Thoracic aorta (tissue), 2 donors: ENCODE results near the gene NGF. TPM values are rescaled to one million over a fixed set of nuclear protein-coding genes. Genes with fewer than 3 reads are reported as not detected.

Experiments
- ATAC-seq: fragments of 150-250 bp; one replicate; pipeline ENCODE4 v1.8.0; 2017; ENCODE audit warnings: low read depth; ENCODE audit not compliant: insufficient number of reproducible peaks, low FRiP score
- DNase-seq: peaks from one replicate; pipeline ENCODE4 v3.0.0-alpha.2; 2020; ENCODE audit warnings: low spot score
- H3K27ac ChIP-seq, 2 donors: fragments of 200-600 bp; sonication (generic); 1 replicate in 1 of 2; 2 replicates in 1 of 2; pipeline ENCODE4 v1.5.1; 2016; ENCODE audit warnings: mild to moderate bottlenecking in 2 of 2, moderate library complexity in 2 of 2
- H3K27me3 ChIP-seq: fragments of 200-600 bp; sonication (generic); replicated peaks from 2 replicates; pipeline ENCODE4 v1.6.0; 2016; ENCODE audit warnings: mild to moderate bottlenecking; ENCODE audit not compliant: insufficient read depth
- H3K36me3 ChIP-seq: fragments of 200-600 bp; sonication (generic); one replicate; pipeline ENCODE4 v1.5.1; 2016
- H3K4me1 ChIP-seq, 2 donors: fragments of 200-600 bp; sonication (generic); 1 replicate in 1 of 2; 2 replicates in 1 of 2; pipeline versions ENCODE4 v1.5.1 to v1.6.0; 2016; ENCODE audit warnings: low read depth in 2 of 2, mild to moderate bottlenecking in 1 of 2; ENCODE audit not compliant: control insufficient read depth in 1 of 2
- H3K4me3 ChIP-seq: fragments of 200-600 bp; sonication (generic); 2 replicates; pipeline ENCODE4 v1.5.1; 2016; ENCODE audit warnings: mild to moderate bottlenecking
- H3K9me3 ChIP-seq: fragments of 200-600 bp; sonication (generic); 2 replicates; pipeline ENCODE4 v1.5.1; 2016
- total RNA-seq, 2 donors: library from RNA; depleted of rRNA; stranded (reverse); fragments of >200 nt; gene quantifications; one replicate each; pipeline versions ENCODE4 v1.1.0 to v1.2.3, GENCODE V29; 2016
- TF ChIP-seq, protein P1 (sequence below): fragments of 200-600 bp; sonication (generic); IDR thresholded peaks from one replicate; pipeline ENCODE4 v1.5.1; 2019; ENCODE audit warnings: antibody characterized with exemption

NGF gene
- total RNA-seq, 2 donors from 2014 or later: 21.8 to 25.7 TPM

DNA sequence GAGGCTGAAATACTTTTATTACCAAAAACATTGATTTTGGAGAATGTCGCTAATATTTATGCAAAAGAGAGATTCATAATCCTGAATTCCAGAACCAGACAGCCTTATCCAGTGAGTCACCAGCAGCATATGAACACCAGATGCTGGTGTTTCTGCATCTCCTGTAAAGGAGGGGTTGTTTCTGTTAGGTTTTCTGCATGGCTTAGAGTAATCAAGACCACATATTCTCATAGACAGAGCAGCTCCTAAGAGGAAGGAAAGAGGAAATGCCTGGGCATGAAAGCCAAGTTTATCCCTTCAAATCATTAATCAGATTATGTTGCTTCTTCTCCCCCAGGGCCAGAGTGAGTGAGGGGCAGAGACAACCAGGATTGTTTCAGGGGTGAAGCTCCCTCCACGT is 86.2 kb downstream of the NGF start:
- Histone ChIP-seq H3K4me1 (peaks cover 0 to 7% of the 10 kb centered on the region in 2 donors), H3K9me3 (no peaks in the 10 kb centered on the region), H3K27me3 (no peaks in the 10 kb centered on the region), H3K36me3 (no peaks in the 10 kb centered on the region), H3K4me3 (no peak overlapping the region), H3K27ac (no peak overlapping the region)
- TF ChIP-seq, protein P1, sequence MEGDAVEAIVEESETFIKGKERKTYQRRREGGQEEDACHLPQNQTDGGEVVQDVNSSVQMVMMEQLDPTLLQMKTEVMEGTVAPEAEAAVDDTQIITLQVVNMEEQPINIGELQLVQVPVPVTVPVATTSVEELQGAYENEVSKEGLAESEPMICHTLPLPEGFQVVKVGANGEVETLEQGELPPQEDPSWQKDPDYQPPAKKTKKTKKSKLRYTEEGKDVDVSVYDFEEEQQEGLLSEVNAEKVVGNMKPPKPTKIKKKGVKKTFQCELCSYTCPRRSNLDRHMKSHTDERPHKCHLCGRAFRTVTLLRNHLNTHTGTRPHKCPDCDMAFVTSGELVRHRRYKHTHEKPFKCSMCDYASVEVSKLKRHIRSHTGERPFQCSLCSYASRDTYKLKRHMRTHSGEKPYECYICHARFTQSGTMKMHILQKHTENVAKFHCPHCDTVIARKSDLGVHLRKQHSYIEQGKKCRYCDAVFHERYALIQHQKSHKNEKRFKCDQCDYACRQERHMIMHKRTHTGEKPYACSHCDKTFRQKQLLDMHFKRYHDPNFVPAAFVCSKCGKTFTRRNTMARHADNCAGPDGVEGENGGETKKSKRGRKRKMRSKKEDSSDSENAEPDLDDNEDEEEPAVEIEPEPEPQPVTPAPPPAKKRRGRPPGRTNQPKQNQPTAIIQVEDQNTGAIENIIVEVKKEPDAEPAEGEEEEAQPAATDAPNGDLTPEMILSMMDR: no peak
- ATAC-seq: no peak
- DNase-seq: no peak

DNA sequence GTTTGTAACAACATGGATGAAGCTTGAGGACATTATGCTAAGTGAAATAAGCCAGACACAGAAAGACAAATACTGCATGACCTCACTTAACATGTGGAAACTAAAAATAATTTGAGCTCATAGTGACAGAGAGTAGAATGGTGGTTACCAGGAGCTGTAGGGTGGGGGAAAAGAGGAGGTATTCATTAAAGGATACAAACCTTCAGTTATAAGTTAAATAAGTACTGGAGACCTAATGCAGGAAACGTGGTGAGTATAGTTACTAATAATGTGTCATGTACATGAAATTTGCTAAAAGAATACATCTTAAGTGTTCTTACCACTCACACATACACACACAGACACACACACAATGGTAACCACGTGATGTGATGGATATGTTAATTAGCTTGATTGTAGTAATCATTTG is 86.7 kb downstream of the NGF start:
- H3K4me3 ChIP-seq: no peak overlapping the region
- TF ChIP-seq, protein P1: no peak
- ATAC-seq: no peak
- H3K4me1 ChIP-seq: peaks cover 0 to 7% of the 10 kb centered on the region in 2 donors
- no peaks in the 10 kb centered on the region for H3K9me3 ChIP-seq
- no peaks in the 10 kb centered on the region for H3K27me3 ChIP-seq
- H3K27ac ChIP-seq: no peak overlapping the region
- H3K36me3 ChIP-seq: no peaks in the 10 kb centered on the region
- no peak for DNase-seq

DNA sequence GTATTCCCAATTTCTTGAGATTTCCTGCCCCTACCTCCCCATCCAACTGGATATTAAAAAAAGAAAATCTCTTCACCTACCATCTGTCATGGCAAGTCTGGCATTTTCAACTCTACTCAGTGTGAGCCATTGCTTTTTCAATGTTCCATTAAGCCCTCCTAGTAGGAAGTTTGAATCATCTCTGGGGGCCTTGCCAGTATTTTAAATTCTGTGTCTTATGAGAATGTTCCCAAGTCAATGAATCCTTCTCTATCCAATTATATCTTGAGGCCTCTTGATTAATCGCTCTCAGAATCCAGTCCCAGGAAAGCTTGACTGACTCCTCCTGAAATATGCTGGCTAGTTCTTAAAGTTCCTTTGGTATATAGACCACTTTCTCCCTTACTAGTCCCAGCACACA is 91.5 kb downstream of the NGF start:
- ATAC-seq (no peak), DNase-seq (no peak)
- H3K36me3 ChIP-seq: no peaks in the 10 kb centered on the region
- no peaks in the 10 kb centered on the region for H3K27me3 ChIP-seq
- TF ChIP-seq, protein P1: no peak
- H3K9me3 ChIP-seq: no peaks in the 10 kb centered on the region
- H3K27ac ChIP-seq: no peak overlapping the region
- H3K4me1 ChIP-seq: peaks cover 0 to 7% of the 10 kb centered on the region in 2 donors
- H3K4me3 ChIP-seq: no peak overlapping the region

DNA sequence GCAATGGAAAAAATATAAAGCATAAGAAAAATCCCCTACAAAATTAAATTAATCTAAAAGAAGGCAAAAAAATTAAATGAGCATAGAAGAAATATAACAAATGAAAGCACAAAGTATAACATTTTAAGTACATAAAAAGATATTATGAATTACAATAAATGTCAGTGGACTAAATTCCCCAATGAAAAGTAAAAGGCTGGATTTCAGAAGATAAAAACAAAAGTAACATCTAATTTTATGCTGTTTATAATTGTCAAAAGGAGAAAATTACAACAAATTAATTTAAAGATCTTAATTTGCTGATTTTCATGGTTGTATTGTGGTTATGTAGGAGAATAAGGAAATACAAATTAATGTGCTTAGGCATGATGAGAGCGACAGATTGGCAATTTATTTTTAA is 92.8 kb downstream of the NGF start:
- Histone ChIP-seq H3K27ac (no peak overlapping the region), H3K9me3 (no peaks in the 10 kb centered on the region), H3K27me3 (no peaks in the 10 kb centered on the region), H3K4me3 (no peak overlapping the region), H3K4me1 (no peaks in the 10 kb centered on the region), H3K36me3 (no peaks in the 10 kb centered on the region)
- ATAC-seq (no peak), DNase-seq (no peak)
- TF ChIP-seq, protein P1: no peak

DNA sequence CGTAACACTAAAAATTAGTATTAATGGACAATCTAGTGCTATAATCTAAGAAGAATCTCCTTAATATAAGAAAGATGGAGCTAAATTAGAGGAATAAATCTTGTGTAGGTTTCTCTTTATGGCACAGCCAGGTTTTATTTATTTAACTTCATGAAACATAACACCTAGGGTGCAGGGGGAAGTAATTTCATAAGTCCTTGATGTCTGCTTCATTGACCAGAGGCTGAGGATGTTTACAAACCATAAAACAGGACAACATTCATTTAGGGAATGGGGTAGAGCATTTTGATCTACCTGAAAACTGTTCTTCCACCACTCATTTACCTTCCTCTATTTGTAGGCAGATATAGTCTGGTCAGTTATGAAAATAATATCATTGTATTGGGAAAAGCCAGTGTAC is 95.5 kb downstream of the NGF start:
- ATAC-seq: no peak
- no peak for DNase-seq
- H3K4me1 ChIP-seq: peaks cover 0 to 14% of the 10 kb centered on the region in 2 donors
- H3K4me3 ChIP-seq: no peak overlapping the region
- TF ChIP-seq, protein P1: no peak
- H3K27me3 ChIP-seq: no peaks in the 10 kb centered on the region
- H3K36me3 ChIP-seq: no peaks in the 10 kb centered on the region
- no peak overlapping the region for H3K27ac ChIP-seq
- H3K9me3 ChIP-seq: no peaks in the 10 kb centered on the region
